ENCODE measurements around the gene HDDC3. TPM values are rescaled to one million over a fixed set of nuclear protein-coding genes. Genes with fewer than 3 reads are reported as not detected.

HDDC3 gene
- total RNA-seq, 1 experiment from 2014 or later, result 18.5 TPM

- H2AFZ ChIP-seq (ENCODE audit: low read length), result no peak overlapping the region
- no peak overlapping the region for H3K4me3 ChIP-seq (ENCODE audit: low read length)
- TF ChIP-seq EZH2phosphoT487 (IDR thresholded peaks at IDR 0.05; ENCODE audit: borderline replicate concordance, low read length), result no peak
- no peak for TF ChIP-seq CTCF (conservative IDR thresholded peaks at IDR 0.05; ENCODE audit: low read depth, low read length)
- TF ChIP-seq EZH2 (IDR thresholded peaks at IDR 0.05; ENCODE audit: low read length, unreplicated experiment), result no peak
- no peaks in the 10 kb centered on the region for H3K9me3 ChIP-seq (ENCODE audit: low read length)
- no peaks in the 10 kb centered on the region for H4K20me1 ChIP-seq (ENCODE audit: low read length)
- no peak overlapping the region for H3K27ac ChIP-seq (ENCODE audit: low read length)
- H3K36me3 ChIP-seq (ENCODE audit: low read depth, low read length), result peaks cover 20% of the 10 kb centered on the region
- no TSS peak for BruUV-seq (replicated peaks)
- H3K27me3 ChIP-seq (ENCODE audit: low read length), result no peaks in the 10 kb centered on the region
- H3K4me2 ChIP-seq (ENCODE audit: low read length), result no peak overlapping the region
- peaks cover 31% of the 10 kb centered on the region for H3K4me1 ChIP-seq (ENCODE audit: insufficient read depth, low read length)
- intact Hi-C loops (cut with micrococcal nuclease), result no loop called here
- CTCF ChIA-PET, result no interaction called here
- DNase-seq (no peak), ATAC-seq (no peak)
- H3K9ac ChIP-seq (ENCODE audit: low read length), result no peak overlapping the region
- POLR2A ChIA-PET (ENCODE audit: unreplicated experiment), result no interaction called here
- no peaks in the 10 kb centered on the region for H3K9me2 ChIP-seq (replicated peaks; ENCODE audit: low read length)
- H3K79me2 ChIP-seq (ENCODE audit: low read length), result peaks cover 9% of the 10 kb centered on the region
- no peaks in the 10 kb centered on the region for H3F3A ChIP-seq (ENCODE audit: low read length, unreplicated experiment)
Measured at GRCh38 chr15:90952901-90953677, 20.7 kb upstream of the HDDC3 start.

- DNase-seq (no peak), ATAC-seq (no peak)
- CTCF ChIA-PET, result no interaction called here
- no peaks in the 10 kb centered on the region for H3F3A ChIP-seq (ENCODE audit: low read length, unreplicated experiment)
- no peak for TF ChIP-seq EZH2phosphoT487 (IDR thresholded peaks at IDR 0.05; ENCODE audit: borderline replicate concordance, low read length)
- TF ChIP-seq EZH2 (IDR thresholded peaks at IDR 0.05; ENCODE audit: low read length, unreplicated experiment), result no peak
- TF ChIP-seq CTCF (conservative IDR thresholded peaks at IDR 0.05; ENCODE audit: low read depth, low read length), result no peak
- H3K9me2 ChIP-seq (replicated peaks; ENCODE audit: low read length), result no peaks in the 10 kb centered on the region
- no peak overlapping the region for H3K9ac ChIP-seq (ENCODE audit: low read length)
- no peak overlapping the region for H2AFZ ChIP-seq (ENCODE audit: low read length)
- H3K27me3 ChIP-seq (ENCODE audit: low read length), result no peaks in the 10 kb centered on the region
- no peaks in the 10 kb centered on the region for H3K79me2 ChIP-seq (ENCODE audit: low read length)
- H3K27ac ChIP-seq (ENCODE audit: low read length), result no peak overlapping the region
- no peaks in the 10 kb centered on the region for H4K20me1 ChIP-seq (ENCODE audit: low read length)
- no peaks in the 10 kb centered on the region for H3K9me3 ChIP-seq (ENCODE audit: low read length)
- H3K4me3 ChIP-seq (ENCODE audit: low read length), result no peak overlapping the region
- H3K36me3 ChIP-seq (ENCODE audit: low read depth, low read length), result peaks cover 31% of the 10 kb centered on the region
- H3K4me1 ChIP-seq (ENCODE audit: insufficient read depth, low read length), result peaks cover 15% of the 10 kb centered on the region
- H3K4me2 ChIP-seq (ENCODE audit: low read length), result no peak overlapping the region
- POLR2A ChIA-PET (ENCODE audit: unreplicated experiment), result no interaction called here
- intact Hi-C loops (cut with micrococcal nuclease), result no loop called here
- no TSS peak for BruUV-seq (replicated peaks)
Measured at GRCh38 chr15:90950676-90951075, 18.3 kb upstream of the HDDC3 start.

GRCh38 chr15:90949979-90950675 is 17.8 kb upstream of the HDDC3 start:
- ChIA-PET CTCF (interaction anchor here (1.0 to 1.2 kb wide), 2 partner anchors 15 to 19 kb away, joined by 3 read pairs; partner anchors contain the start of gene UNC45A), POLR2A (ENCODE audit: unreplicated experiment) (no interaction called here)
- Histone ChIP-seq H3K79me2 (ENCODE audit: low read length) (no peaks in the 10 kb centered on the region), H3K9ac (ENCODE audit: low read length) (no peak overlapping the region), H3K4me2 (ENCODE audit: low read length) (peak overlapping the region; percentile 63), H3K36me3 (ENCODE audit: low read depth, low read length) (peaks cover 31% of the 10 kb centered on the region), H2AFZ (ENCODE audit: low read length) (peak overlapping the region; percentile 45; the same call in 1 of the 2 replicates), H3K9me3 (ENCODE audit: low read length) (no peaks in the 10 kb centered on the region), H3K4me1 (ENCODE audit: insufficient read depth, low read length) (peaks cover 12% of the 10 kb centered on the region), H3K27ac (ENCODE audit: low read length) (peak overlapping the region; percentile 71), H3F3A (ENCODE audit: low read length, unreplicated experiment) (no peaks in the 10 kb centered on the region), H3K27me3 (ENCODE audit: low read length) (no peaks in the 10 kb centered on the region), H3K9me2 (replicated peaks; ENCODE audit: low read length) (no peaks in the 10 kb centered on the region), H4K20me1 (ENCODE audit: low read length) (no peaks in the 10 kb centered on the region), H3K4me3 (ENCODE audit: low read length) (no peak overlapping the region)
- TF ChIP-seq EZH2phosphoT487 (IDR thresholded peaks at IDR 0.05; ENCODE audit: borderline replicate concordance, low read length) (no peak), EZH2 (IDR thresholded peaks at IDR 0.05; ENCODE audit: low read length, unreplicated experiment) (no peak), CTCF (conservative IDR thresholded peaks at IDR 0.05; ENCODE audit: low read depth, low read length) (no peak)
- no TSS peak for BruUV-seq (replicated peaks)
- no peak for ATAC-seq
- DNase-seq, result no peak
- intact Hi-C loops (cut with micrococcal nuclease), result no loop called here
